SK-N-SH treated with all-trans-retinoic acid at 6 μM for 48 hours (cell line): Measurements from ENCODE around the gene DNAJB4.

ENCODE experiments used
- ESRRG ChIP-seq: fragments of 250-450 bp; sonication (Bioruptor Pico); IDR thresholded peaks from 2 replicates; pipeline ENCODE4 v1.6.1; 2021; ENCODE audit warnings: mild to moderate bottlenecking
- TF ChIP-seq, protein P1 (sequence below): fragments of 250-450 bp; sonication (Bioruptor Pico); IDR thresholded peaks from 2 replicates; pipeline ENCODE4 v1.5.0; 2020; ENCODE audit warnings: mild to moderate bottlenecking, moderate library complexity
- TF ChIP-seq, protein P2 (sequence below): fragments of 250-450 bp; sonication (Bioruptor Pico); IDR thresholded peaks from 2 replicates; pipeline ENCODE4 v1.8.0; 2020; ENCODE audit warnings: mild to moderate bottlenecking, moderate library complexity, borderline replicate concordance

DNA sequence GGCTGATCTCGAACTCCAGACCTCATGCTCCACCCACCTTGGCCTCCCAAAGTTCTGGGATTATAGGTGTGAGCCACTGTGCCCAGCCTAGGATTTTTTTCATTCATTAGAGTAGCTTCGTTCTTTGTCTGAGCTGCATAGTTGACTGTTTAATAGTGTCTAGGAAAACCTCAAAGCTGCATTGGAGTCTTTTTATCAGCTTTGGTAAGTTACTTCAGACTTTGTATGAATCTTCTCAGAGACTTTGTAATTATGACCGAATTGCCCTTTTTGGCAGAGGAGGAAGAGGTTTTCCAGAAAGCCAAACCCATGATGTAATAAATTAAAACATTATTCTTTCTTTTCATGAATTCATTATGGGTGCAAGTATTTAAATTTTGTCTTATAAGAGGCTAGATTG, 5.1 kb downstream of the DNAJB4 start:
- TF ChIP-seq, protein P1, sequence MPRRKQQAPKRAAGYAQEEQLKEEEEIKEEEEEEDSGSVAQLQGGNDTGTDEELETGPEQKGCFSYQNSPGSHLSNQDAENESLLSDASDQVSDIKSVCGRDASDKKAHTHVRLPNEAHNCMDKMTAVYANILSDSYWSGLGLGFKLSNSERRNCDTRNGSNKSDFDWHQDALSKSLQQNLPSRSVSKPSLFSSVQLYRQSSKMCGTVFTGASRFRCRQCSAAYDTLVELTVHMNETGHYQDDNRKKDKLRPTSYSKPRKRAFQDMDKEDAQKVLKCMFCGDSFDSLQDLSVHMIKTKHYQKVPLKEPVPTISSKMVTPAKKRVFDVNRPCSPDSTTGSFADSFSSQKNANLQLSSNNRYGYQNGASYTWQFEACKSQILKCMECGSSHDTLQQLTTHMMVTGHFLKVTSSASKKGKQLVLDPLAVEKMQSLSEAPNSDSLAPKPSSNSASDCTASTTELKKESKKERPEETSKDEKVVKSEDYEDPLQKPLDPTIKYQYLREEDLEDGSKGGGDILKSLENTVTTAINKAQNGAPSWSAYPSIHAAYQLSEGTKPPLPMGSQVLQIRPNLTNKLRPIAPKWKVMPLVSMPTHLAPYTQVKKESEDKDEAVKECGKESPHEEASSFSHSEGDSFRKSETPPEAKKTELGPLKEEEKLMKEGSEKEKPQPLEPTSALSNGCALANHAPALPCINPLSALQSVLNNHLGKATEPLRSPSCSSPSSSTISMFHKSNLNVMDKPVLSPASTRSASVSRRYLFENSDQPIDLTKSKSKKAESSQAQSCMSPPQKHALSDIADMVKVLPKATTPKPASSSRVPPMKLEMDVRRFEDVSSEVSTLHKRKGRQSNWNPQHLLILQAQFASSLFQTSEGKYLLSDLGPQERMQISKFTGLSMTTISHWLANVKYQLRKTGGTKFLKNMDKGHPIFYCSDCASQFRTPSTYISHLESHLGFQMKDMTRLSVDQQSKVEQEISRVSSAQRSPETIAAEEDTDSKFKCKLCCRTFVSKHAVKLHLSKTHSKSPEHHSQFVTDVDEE (CRISPR knock-in tag), result no peak
- no peak for TF ChIP-seq ESRRG (CRISPR knock-in tag)
- TF ChIP-seq, protein P2, sequence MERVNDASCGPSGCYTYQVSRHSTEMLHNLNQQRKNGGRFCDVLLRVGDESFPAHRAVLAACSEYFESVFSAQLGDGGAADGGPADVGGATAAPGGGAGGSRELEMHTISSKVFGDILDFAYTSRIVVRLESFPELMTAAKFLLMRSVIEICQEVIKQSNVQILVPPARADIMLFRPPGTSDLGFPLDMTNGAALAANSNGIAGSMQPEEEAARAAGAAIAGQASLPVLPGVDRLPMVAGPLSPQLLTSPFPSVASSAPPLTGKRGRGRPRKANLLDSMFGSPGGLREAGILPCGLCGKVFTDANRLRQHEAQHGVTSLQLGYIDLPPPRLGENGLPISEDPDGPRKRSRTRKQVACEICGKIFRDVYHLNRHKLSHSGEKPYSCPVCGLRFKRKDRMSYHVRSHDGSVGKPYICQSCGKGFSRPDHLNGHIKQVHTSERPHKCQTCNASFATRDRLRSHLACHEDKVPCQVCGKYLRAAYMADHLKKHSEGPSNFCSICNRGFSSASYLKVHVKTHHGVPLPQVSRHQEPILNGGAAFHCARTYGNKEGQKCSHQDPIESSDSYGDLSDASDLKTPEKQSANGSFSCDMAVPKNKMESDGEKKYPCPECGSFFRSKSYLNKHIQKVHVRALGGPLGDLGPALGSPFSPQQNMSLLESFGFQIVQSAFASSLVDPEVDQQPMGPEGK, result no peak
